ENCODE results near the gene APOL1. TPM values are rescaled to one million over a fixed set of nuclear protein-coding genes. Genes with fewer than 3 reads are reported as not detected.
"Not testable (repeated sequence)": the region's sequence is repeated elsewhere in the genome, so short reads cannot be mapped to it uniquely, and the experiment has no call there.

APOL1 gene
- total RNA-seq, 1 experiment from 2014 or later, result 16.0 TPM

GRCh38 chr22:36251979-36252608, 839 bp upstream of the APOL1 start:
- ATAC-seq; H3K4me3 ChIP-seq (ENCODE audit: low read depth in 2 of 2, low read length in 2 of 2); in situ Hi-C loops (cut with HindIII; ENCODE audit: low pct_unique_long_range_greater_than_20kb, low sequenced_read_pairs); H3K9me3 ChIP-seq (ENCODE audit: control insufficient read depth, insufficient read depth, low read depth, low read length); H3K27me3 ChIP-seq (ENCODE audit: control insufficient read depth, insufficient read depth, low read length); H3K36me3 ChIP-seq (ENCODE audit: control insufficient read depth, insufficient read depth, low read length); CTCF ChIA-PET; intact Hi-C loops (cut with micrococcal nuclease; ENCODE audit: unreplicated experiment); POLR2A ChIA-PET; H3K27ac ChIP-seq (ENCODE audit: low read length); DNase-seq (ENCODE audit: low read depth, low spot score); BruUV-seq (replicated peaks); H3K4me1 ChIP-seq (ENCODE audit: control insufficient read depth, insufficient read depth, low read length): not testable (repeated sequence)

GRCh38 chr22:36253523-36254490, 874 bp downstream of the APOL1 start:
- intact Hi-C loops (cut with micrococcal nuclease; ENCODE audit: unreplicated experiment), result no loop called here
- no peak for TF ChIP-seq SIN3A (IDR thresholded peaks at IDR 0.05; ENCODE audit: borderline replicate concordance, insufficient read depth, low read depth, low read length)
- TF ChIP-seq CTCF (IDR thresholded peaks at IDR 0.05), result no peak
- TF ChIP-seq REST (IDR thresholded peaks at IDR 0.05; ENCODE audit: insufficient read depth in 1 of 2, low read depth in 2 of 2, low read length in 1 of 2), result no peak
- TF ChIP-seq TCF7L2 (IDR thresholded peaks at IDR 0.05; ENCODE audit: low read depth, low read length), result no peak
- TF ChIP-seq POLR2AphosphoS5 (IDR thresholded peaks at IDR 0.05; ENCODE audit: low read depth, low read length), result no peak
- ChIA-PET CTCF (no interaction called here), POLR2A (no interaction called here)
- peak overlapping the region; percentile 76 for H3K27ac ChIP-seq (ENCODE audit: low read length)
- H3K27me3 ChIP-seq (ENCODE audit: control insufficient read depth, insufficient read depth, low read length), result no peaks in the 10 kb centered on the region
- H3K36me3 ChIP-seq (ENCODE audit: control insufficient read depth, insufficient read depth, low read length), result no peaks in the 10 kb centered on the region
- DNase-seq (ENCODE audit: low read depth, low spot score) (no peak), ATAC-seq (peak; percentile 54)
- no peaks in the 10 kb centered on the region for H3K9me3 ChIP-seq (ENCODE audit: control insufficient read depth, insufficient read depth, low read depth, low read length)
- in situ Hi-C loops (cut with HindIII; ENCODE audit: low pct_unique_long_range_greater_than_20kb, low sequenced_read_pairs), result no loop called here
- no TSS peak for BruUV-seq (replicated peaks)
- peak overlapping the region; percentile 33 to 66 for H3K4me3 ChIP-seq (ENCODE audit: low read depth in 2 of 2, low read length in 2 of 2)
- peaks cover 5% of the 10 kb centered on the region; the same call in 1 of the 2 replicates for H3K4me1 ChIP-seq (ENCODE audit: control insufficient read depth, insufficient read depth, low read length)

- BruUV-seq (replicated peaks); in situ Hi-C loops (cut with HindIII; ENCODE audit: low pct_unique_long_range_greater_than_20kb, low sequenced_read_pairs); H3K9me3 ChIP-seq (ENCODE audit: control insufficient read depth, insufficient read depth, low read depth, low read length); DNase-seq (ENCODE audit: low read depth, low spot score); H3K4me1 ChIP-seq (ENCODE audit: control insufficient read depth, insufficient read depth, low read length); H3K27ac ChIP-seq (ENCODE audit: low read length); CTCF ChIA-PET; H3K27me3 ChIP-seq (ENCODE audit: control insufficient read depth, insufficient read depth, low read length); H3K36me3 ChIP-seq (ENCODE audit: control insufficient read depth, insufficient read depth, low read length); H3K4me3 ChIP-seq (ENCODE audit: low read depth in 2 of 2, low read length in 2 of 2); ATAC-seq; intact Hi-C loops (cut with micrococcal nuclease; ENCODE audit: unreplicated experiment): not testable (repeated sequence)
- POLR2A ChIA-PET, result interaction anchor here (0.6 to 0.7 kb wide), 2 partner anchors 16 to 46 kb away, joined by 3 to 4 read pairs; partner anchors contain the start of gene APOL2
Observed at GRCh38 chr22:36255572-36255971, 2.6 kb downstream of the APOL1 start.

Data from Panc1 (cell line).